Embryonic facial prominence (tissue), 1 donor: ENCODE measurements around the gene SORT1.
"Not testable (repeated sequence)": the region's sequence is repeated elsewhere in the genome, so short reads cannot be mapped to it uniquely, and the experiment has no call there.

Experiments used
- DNase-seq: peaks from one replicate; pipeline ENCODE4 v3.0.0-alpha.2; 2016; ENCODE audit errors: extremely low spot score

SORT1 gene

DNA sequence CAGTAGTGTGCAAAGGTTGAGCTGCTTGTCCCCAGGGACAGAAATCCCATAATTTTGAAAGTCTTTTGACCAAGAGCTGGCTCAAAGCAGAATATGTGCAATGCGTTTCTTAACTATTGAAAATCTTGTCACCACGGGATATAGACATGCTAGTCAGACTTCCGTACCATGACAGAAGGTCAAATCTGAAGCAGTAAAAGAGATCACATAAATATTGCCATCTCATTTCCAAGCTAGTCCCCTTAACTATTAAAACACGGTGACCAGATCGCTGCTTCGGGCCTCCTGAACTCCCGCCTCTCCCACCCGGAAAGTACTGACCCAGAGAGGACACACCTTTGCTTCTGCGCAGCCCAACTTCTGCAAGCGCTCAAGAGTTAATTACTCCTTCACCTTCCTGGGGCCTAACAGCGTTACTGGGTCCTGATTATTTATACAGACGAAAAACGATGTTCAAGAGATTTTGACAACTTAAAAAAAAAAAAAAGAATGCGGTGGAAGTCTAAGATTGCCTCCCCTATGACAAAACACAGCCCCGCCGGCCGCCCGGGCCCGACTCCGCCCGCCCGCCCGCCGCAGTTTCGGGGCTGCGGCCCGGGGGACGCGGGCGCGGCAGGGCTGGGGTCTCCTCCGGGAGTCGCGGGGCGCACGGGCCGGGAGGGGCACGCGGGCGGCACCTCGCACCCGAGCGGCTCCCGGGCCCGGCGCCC is 692 bp downstream of the SORT1 start:
- DNase-seq, result no peak

DNA sequence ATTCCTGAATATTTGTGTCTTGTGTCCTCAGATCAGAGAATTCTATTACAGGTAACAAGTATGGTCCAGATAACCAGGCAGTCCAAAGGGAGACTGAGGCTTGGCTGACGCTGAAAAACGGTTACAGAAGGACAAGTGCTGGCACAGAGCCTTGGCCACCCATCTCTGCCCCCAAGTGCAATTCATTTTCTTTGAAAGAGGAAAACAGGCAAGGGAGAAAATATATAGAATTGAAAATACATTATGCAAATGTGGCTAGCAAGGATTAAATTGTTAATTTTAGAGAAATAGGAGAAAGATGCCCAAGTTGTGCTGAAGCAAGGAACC is 1.2 kb downstream of the SORT1 start:
- DNase-seq, result no peak

DNA sequence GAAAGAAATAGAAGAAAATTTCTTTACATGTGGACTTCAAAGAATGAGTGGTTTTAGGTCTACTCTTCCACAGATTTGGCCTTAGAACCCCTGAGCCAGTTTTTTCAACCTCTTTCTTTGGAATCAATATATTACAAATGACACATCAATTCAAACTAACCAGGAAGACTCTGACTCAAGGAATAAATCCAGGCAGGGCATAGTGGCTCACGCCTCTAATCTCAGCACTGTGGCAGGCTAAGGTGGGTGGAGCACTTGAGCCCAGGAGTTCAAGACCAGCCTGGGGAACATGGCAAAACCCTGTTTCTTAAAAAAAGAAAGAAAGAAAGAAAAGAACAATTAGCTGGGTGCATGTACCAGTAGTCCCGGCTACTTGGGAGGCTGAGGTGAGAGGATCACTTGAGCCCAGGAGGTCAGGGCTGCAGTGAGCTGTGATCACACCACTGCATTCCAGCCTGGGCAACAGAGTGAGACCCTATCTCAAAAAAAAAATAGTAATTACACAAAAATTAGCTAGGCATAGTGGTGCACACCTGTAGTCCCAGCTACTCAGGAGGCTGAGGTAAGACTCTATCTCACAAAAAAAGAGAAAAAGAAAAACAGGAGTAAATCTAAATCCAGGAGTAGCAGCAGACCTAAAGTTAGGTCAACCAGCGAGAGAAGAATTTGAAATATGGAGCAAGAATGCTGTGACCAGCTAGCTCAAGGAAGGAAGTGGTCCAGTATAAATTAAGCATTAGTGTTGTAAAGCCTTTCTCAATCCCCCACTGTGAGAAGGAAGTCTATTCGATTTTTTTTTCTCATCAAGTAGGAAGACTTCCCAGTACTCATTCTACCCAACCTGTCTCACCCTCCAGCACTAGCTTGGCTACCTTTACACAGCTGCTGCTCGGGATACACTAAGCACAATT is 1.9 kb downstream of the SORT1 start:
- no peak for DNase-seq

DNA sequence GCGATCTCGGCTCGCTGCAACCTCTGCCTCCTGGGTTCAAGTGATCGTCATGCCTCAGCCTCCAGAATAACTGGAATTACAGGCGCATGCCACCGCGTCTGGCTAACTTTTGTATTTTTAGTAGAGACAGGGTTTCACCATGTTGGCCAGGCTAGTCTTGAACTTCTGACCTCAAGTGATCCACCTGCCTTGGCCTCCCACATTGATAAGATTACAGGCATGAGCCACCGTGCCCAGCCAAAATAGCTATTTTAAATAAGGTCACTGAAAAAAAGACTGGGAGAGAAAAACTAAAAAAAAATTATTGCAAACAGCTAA is 2.5 kb downstream of the SORT1 start:
- DNase-seq, result not testable (repeated sequence)

DNA sequence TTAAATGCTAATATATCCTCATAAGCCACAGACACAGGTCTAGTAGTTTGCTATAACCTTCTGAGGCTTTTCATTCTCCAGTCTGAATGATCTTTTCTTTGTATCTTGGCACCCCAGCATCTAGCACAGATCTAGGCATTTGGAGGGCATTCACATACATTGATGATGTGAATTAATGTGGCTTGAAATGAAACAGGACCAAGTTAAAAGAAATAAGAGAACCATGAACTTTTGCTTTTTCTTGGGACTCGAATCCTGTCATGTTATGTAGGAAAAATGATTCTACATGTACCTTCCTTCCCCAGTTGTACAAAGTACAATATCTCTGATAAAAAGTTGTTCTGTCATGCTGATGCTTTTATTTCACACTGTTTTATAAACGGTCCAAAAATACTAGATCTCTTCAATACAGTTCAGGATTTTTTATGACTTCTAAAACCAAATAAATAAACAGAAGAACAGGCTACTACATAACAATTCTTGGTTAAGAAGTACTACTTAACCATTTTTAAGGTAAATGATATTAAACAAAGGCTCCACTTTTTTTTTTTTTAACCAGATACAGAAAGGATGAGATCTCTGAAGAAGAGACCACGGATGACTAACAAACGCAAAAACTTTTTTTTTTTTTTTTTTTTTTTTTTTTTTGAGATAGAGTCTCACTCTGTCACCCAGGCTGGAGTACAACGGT is 3.0 kb downstream of the SORT1 start:
- no peak for DNase-seq

DNA sequence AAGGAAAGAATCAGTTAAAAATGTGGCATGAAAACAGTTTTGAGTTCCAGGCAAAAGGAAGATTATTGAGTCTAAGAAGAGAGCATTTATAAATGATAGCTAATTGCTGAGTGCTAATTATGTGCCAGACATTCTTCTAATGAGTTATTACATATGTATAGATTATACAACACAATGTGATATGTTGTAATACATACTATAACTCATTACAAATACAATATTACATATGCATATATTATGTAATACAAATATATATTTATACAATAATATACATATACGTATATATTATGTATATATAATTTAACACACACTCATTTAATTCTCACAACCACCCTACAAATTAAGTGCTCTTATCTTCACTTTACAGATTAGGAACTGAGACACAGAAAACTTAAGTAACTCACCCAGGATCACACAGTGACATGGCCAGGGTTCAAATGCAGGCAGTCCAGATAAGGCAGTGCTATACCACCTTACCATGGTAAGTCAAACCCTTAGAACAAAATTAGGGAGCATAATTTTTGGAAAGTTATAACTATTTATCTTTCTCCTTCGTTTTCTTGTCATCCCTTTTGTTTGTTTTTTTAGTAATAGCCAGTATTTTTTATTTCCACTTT is 4.0 kb downstream of the SORT1 start:
- DNase-seq, result no peak

DNA sequence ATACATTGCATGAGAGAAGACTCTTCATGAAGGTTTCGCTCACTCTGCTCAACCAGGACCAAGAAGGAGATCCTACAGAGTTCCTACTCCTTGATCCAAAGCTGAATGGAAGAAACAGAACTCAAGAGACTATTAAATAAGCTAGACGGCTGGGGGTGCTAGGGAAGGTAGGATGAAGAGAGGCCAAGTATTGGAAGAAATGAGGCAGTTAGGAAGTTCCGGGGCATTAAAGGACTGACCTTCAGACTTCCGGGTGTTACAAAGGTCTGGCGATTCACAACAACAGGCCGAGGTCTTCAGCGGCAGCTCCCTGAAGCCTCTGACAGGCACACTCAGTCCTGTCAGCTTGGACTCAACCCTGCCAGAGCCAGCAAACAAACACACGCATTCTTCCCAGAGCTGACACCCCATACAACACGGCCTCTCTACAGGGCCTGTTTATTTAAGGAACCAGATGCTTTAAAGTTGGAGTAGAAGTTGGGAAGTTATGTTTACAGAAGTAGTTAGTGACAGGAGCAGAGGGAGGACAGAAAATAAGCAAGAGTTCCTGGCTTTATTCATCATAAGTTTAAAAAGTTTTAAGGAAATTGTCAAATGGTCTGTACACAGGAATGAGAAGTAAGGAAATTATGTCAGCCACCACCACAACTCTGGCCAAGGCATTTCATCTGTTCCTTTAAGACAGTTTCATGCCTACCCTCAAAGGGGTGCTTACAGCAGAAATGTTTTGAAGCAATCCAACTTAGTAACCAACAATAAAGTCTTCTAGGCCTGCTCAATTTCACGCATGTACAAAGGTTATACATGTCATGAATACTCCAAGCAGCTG is 4.7 kb downstream of the SORT1 start:
- no peak for DNase-seq

DNA sequence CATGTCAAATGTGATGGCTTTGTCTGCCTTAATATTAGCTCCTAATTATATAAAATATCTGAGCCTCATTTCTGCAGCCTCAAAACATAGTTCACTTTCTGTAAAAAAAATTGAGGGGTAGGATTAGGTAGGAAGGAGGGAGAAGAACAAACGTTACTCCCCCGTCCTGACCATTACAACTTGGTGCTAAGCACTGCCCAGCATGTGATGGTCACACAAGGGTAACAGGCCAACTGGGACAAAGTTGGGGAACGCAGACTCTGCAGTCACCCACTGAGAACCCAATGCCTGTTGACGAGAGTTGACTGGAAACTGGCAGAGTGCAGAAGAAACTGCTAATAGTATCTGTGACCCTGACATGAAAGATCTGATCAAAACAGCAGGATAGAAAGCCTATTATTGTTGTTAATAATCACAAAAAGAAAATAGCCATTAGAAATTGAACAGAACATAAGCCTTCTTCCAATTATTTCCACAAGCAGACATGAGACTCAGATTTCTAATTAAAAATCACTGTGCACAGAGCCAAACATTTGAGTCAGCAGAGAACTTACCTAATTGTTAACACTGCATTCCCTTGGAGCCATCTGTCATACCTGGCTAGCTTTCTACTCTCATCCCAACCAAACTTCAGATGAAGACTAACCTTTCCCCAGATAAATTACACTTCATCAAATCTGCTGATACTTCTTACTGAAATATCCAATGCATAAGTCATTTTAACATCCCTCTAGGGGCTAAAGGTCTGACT is 5.5 kb downstream of the SORT1 start:
- DNase-seq, result no peak

DNA sequence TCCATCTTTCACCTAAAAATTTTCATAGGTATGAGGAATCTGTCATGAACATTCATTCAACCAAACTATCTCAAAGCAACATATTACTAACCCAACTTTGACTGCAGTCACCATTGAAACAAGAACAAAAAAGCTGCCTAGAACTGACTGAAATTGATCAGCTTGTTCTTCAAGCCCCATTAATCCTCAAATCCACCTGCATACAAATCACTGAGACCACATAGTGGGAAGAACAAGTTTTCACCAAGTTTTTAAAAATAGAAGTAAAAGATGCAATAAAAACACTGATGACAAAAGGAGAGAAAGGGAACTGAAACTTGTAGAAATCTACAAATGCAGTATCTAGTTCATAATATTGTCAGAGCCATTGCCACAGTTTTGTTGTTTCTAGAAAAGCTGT is 6.1 kb downstream of the SORT1 start:
- no peak for DNase-seq

DNA sequence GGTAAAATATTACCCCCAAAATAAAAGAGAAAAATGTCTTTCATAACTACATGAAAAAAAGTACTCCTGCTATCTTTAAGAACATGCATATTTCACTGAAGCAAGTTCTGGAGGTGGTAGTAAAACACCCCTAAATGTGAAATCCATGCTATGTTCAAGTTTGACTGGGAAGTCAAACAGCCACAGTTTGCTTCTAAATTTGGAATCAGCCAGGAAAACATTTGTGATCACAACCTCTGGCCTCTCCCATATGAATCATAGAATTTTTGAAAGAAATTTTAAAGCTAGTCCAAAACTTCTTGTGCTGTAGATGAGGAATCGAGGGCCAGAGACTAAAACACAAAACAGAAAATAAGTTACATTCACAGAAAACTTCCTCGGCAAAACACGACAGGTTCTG is 6.6 kb downstream of the SORT1 start:
- no peak for DNase-seq

DNA sequence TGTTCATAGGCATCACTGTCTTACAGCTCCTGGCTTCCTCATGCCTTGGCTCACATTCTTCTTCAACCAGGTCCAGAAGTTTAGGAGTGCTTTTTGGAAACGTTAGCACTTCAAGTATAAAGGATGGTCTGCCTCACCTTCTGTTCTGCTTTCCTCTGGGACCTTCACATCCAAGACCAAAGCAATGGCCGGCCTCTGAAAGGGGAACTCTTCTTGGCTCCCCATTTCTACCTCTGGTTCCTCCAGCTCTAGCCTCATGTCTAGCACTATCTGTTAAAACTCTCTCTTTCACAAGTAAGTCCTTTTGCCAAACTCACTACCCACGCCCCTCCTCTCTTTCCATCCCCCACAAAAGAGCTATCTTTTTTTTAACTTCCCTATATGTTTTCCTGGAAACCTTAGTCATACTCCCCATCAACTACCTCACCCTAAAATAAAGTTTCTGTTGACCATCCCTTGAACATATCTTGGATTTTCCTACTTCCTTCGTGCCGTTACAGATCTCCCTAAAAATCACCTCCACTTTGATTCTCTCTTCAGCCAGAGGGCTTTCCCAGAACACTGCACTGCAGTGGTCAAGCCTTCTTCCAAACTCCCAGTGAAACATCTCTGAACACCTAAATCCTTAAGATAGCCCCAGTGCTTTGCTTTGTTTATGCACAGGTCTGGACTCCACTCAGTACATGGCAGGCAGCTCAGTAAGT is 7.9 kb downstream of the SORT1 start:
- no peak for DNase-seq

DNA sequence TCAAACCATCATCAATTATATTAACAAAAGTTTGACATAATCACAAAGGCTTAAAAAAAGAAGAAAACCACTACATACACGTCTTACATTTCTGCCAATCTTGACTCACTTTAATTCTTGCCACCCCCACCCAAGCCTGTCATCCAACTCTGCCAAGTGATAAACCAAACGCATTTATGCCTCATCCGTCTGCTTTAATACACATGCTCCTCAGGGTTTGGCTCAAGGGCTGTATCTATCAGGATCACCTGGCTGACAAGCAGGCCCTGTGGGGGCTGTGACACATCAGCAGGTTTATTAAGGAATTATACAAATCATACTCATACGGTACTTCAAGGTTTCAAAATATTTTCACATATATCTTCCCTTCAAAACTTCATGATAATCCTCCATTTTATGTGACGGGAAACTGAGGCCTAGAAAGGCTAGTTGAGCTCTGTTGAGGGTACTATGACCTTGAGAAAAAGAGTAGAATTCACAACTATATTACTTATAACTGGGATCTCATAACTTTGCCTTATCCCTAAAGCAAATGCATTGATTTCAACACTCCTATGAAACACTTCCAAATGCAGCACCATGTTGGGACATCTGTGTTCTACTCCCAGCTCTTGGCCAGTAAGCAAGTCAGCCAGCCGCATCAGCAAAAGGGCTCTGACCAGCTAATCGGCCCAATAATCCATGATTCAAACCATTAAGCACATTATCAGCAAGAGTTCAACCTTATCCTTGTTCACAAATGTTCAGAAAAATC is 8.7 kb downstream of the SORT1 start:
- no peak for DNase-seq

DNA sequence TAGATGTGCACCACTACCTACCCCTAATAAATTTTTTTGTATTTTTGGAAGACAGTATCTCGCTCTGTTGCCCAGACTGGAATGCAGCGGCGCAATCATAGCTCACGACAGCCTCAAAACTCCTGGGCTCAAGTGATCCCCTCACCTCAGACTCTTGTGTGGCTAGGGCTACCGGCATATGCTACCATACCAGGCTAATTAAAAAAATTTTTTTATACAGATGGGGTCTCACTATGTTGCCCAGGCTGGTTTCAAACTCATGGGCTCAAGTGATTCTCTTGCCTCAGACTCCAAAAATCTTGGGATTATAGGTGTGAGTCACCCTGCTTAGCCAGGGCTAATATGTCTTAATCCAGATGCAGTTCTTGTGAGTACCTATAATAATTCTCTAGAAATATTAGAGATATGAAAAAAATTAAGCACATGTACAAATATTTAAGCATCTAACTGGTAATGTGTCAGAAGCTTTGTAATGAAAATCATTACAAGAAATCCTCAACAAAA is 9.5 kb downstream of the SORT1 start:
- no peak for DNase-seq

DNA sequence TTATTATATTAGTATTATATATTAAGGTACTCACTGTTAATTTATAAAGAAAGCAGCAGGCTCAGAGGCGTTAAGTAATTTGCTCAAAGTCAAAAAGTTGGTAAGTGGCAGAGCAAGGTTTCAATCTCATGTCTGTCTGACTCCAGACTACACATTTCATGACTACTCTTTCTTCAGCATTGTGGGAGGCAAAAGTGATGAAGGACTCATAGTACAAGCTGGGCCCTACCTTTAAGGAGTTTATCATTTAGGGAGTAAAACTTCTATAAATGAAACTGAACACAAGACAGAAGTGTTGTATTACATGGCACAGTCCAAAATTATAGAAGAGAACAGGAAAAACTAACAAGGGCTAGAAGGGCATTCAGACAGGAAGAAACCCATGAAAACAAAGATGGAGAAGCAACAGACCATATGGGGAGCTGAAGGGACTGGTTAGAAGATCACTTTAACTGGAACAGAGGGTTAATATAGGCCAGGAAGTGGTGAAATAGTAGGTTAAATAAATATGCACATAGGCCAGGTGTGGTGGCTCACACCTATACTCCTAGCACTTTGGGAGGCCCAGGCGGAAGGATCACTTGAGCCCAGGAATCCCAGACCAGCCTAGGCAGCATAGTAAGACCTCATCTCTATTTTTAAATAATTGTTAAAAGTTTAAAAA is 11.5 kb downstream of the SORT1 start:
- no peak for DNase-seq

DNA sequence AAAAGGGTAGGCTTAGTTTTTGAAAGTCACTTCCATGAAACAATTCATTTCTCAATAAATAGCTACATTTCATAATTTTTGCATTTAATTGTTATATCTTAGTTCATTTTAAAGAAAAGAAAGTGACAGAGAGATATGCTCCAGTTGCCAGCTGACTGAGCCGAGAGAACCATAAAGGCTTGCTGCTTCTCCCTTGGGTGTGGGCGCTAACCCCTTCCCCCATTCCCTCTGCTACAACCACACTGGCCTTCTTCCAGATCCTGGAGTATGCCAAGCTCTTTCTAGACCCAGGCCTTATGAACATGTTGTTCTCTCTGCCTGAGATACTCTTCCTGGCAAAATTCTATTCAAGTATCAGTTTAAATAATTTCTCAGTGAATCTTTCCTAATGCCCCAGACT is 12.3 kb downstream of the SORT1 start:
- no peak for DNase-seq

DNA sequence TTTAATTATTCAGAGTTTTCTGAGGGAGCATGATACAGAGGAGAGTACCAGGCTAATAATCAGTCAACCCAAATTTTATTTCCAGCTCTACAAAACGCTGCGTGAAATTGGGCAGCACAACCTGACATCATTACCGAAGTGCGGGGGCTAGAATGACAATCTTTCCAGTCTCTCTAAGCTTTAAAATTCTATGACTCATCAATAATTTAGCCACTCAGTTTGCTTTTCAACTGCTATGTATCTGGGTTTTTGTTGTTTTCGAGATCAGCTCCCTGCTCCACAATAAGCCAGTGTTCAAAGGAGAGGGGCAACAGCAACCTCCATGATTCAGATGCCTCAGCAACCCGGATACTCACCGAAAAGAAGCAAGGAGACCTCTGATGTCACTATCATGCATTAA is 13.9 kb downstream of the SORT1 start:
- DNase-seq, result no peak

DNA sequence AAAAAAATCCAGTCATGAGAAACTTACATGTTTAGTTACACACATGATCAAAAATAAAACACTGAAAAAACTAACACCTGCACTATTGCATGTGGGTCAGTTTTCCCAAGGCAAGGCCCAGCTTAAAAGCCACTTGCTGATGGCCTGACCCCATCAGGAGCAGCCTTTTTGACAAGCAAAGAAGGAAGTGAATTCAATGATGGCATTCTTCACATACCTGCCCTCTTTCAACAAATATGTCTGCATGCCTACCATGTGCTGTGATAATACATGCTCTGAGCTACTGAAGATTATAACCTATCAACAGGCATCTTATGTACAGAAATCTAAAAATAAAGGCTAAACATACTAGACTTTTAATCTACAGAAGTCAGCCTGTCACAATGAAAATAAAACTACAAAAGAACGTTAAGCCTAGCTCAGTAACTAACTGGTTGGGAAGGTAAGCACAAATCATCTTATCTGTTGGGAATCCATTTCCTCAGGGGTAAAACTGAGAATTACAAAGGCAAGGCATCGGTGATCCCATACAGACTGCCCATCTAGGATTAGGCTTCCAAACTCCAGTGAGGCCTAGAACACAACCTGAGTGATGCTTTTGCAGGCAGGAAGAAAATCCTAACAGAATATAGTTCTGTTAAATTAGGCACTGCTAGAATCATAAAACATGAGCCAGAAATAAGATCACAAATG is 14.5 kb downstream of the SORT1 start:
- DNase-seq, result no peak

DNA sequence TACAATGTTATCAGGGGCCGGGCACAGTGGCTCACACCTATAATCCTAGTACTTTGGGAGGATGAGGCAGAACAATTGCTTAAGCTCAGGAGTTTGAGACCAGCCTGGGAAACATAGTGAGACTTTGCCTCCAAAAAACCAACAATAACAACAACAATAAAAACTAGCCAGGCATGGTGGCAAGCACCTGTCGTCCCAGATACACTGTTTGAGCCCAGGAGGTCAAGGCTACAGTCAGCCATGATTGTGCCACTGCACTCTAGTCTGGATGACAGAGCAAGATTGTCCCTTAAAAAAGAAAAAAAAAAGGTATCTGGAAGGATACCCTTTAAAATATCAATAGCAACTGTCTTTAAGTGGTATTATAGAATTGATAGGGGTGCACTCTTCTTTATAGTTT is 16.1 kb downstream of the SORT1 start:
- DNase-seq, result no peak
